MM.1S (cell line): ENCODE measurements around the gene MFNG.

Experiments used
- EZH2phosphoT487 ChIP-seq: fragments of 300-600 bp; sonication (generic); IDR thresholded peaks from 2 replicates; pipeline ENCODE4 v1.6.1; 2018; ENCODE audit warnings: antibody characterized with exemption, low read length
- TF ChIP-seq, protein P1 (sequence below): fragments of 300-600 bp; sonication (generic); IDR thresholded peaks from 2 replicates; pipeline ENCODE4 v1.5.1; 2016; ENCODE audit warnings: antibody characterized with exemption, low read length, mixed read lengths

- TF ChIP-seq, protein P1, sequence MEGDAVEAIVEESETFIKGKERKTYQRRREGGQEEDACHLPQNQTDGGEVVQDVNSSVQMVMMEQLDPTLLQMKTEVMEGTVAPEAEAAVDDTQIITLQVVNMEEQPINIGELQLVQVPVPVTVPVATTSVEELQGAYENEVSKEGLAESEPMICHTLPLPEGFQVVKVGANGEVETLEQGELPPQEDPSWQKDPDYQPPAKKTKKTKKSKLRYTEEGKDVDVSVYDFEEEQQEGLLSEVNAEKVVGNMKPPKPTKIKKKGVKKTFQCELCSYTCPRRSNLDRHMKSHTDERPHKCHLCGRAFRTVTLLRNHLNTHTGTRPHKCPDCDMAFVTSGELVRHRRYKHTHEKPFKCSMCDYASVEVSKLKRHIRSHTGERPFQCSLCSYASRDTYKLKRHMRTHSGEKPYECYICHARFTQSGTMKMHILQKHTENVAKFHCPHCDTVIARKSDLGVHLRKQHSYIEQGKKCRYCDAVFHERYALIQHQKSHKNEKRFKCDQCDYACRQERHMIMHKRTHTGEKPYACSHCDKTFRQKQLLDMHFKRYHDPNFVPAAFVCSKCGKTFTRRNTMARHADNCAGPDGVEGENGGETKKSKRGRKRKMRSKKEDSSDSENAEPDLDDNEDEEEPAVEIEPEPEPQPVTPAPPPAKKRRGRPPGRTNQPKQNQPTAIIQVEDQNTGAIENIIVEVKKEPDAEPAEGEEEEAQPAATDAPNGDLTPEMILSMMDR, result no peak
- TF ChIP-seq EZH2phosphoT487, result no peak
These were observed 10.5 kb upstream of the MFNG start for GRCh38 chr22:37496651-37497050.
